ENCODE measurements around the gene SEC23A.
"Not testable (repeated sequence)": the region's sequence is repeated elsewhere in the genome, so short reads cannot be mapped to it uniquely, and the experiment has no call there.

SEC23A gene

GRCh38 chr14:39029789-39030188 is 73.2 kb downstream of the SEC23A start:
- no peak for DNase-seq (ENCODE audit: low read depth)

GRCh38 chr14:39028620-39029019 is 74.4 kb downstream of the SEC23A start:
- no peak for DNase-seq (ENCODE audit: low read depth)

GRCh38 chr14:39025810-39026627 is 77.0 kb downstream of the SEC23A start:
- DNase-seq (ENCODE audit: low read depth): no peak

GRCh38 chr14:39025250-39025809 is 77.7 kb downstream of the SEC23A start:
- DNase-seq (ENCODE audit: low read depth): no peak

GRCh38 chr14:39023939-39024871 is 78.8 kb downstream of the SEC23A start:
- DNase-seq (ENCODE audit: low read depth): no peak

- DNase-seq (ENCODE audit: low read depth): not testable (repeated sequence)
Measured at GRCh38 chr14:39017096-39018016, 85.7 kb downstream of the SEC23A start.

GRCh38 chr14:39016733-39017095 is 86.3 kb downstream of the SEC23A start:
- no peak for DNase-seq (ENCODE audit: low read depth)

- no peak for DNase-seq (ENCODE audit: low read depth)
Measured at GRCh38 chr14:39015964-39016577, 87.0 kb downstream of the SEC23A start.

GRCh38 chr14:39015360-39015961 is 87.6 kb downstream of the SEC23A start:
- DNase-seq (ENCODE audit: low read depth): no peak

- no peak for DNase-seq (ENCODE audit: low read depth)
Measured at GRCh38 chr14:39014460-39014859, 88.6 kb downstream of the SEC23A start.

GRCh38 chr14:39008965-39009364 is 94.1 kb downstream of the SEC23A start:
- DNase-seq (ENCODE audit: low read depth): not testable (repeated sequence)

- DNase-seq (ENCODE audit: low read depth): no peak
Measured at GRCh38 chr14:39006721-39007410, 96.2 kb downstream of the SEC23A start.

GRCh38 chr14:39005044-39005880 is 97.8 kb downstream of the SEC23A start:
- DNase-seq (ENCODE audit: low read depth): no peak

- DNase-seq (ENCODE audit: low read depth): no peak
Measured at GRCh38 chr14:38999949-39000348, 103.1 kb downstream of the SEC23A start.

GRCh38 chr14:38994731-38995130 is 108.3 kb downstream of the SEC23A start:
- no peak for DNase-seq (ENCODE audit: low read depth)

- DNase-seq (ENCODE audit: low read depth): no peak
Measured at GRCh38 chr14:38993981-38994380, 109.1 kb downstream of the SEC23A start.

GRCh38 chr14:38992067-38992844 is 110.8 kb downstream of the SEC23A start:
- no peak for DNase-seq (ENCODE audit: low read depth)

- no peak for DNase-seq (ENCODE audit: low read depth)
Measured at GRCh38 chr14:38991299-38991698, 111.7 kb downstream of the SEC23A start.
